Hepatic stellate cell (primary cell): ENCODE data around the gene BUD13.

Experiments
- DNase-seq: peaks from one replicate; pipeline ENCODE4 v3.0.0; 2011; ENCODE audit warnings: low spot score

Gene BUD13

GRCh38 chr11:116750070-116750718 is 22.6 kb downstream of the BUD13 start:
- DNase-seq, result no peak

- DNase-seq, result no peak
Measured at GRCh38 chr11:116742104-116742503, 30.7 kb downstream of the BUD13 start.

GRCh38 chr11:116740741-116741140 is 32.0 kb downstream of the BUD13 start:
- DNase-seq, result no peak

- DNase-seq, result no peak
Measured at GRCh38 chr11:116738975-116739374, 33.8 kb downstream of the BUD13 start.

- no peak for DNase-seq
Measured at GRCh38 chr11:116736763-116737162, 36.0 kb downstream of the BUD13 start.

- DNase-seq, result no peak
Measured at GRCh38 chr11:116733969-116734508, 38.7 kb downstream of the BUD13 start.

- DNase-seq, result no peak
Measured at GRCh38 chr11:116733043-116733755, 39.6 kb downstream of the BUD13 start.

- DNase-seq, result peak; percentile 87
Measured at GRCh38 chr11:116732271-116733042, 40.3 kb downstream of the BUD13 start.

GRCh38 chr11:116731821-116732220 is 41.0 kb downstream of the BUD13 start:
- no peak for DNase-seq

GRCh38 chr11:116731097-116731761 is 41.6 kb downstream of the BUD13 start:
- no peak for DNase-seq

GRCh38 chr11:116730601-116731000 is 42.2 kb downstream of the BUD13 start:
- no peak for DNase-seq

- DNase-seq, result no peak
Measured at GRCh38 chr11:116730241-116730561, 42.6 kb downstream of the BUD13 start.

- DNase-seq, result no peak
Measured at GRCh38 chr11:116729501-116730240, 43.1 kb downstream of the BUD13 start.

- DNase-seq, result no peak
Measured at GRCh38 chr11:116727990-116728389, 44.8 kb downstream of the BUD13 start.

GRCh38 chr11:116725434-116726221 is 47.2 kb downstream of the BUD13 start:
- DNase-seq, result peak; percentile 97

- no peak for DNase-seq
Measured at GRCh38 chr11:116724813-116725212, 48.0 kb downstream of the BUD13 start.

- DNase-seq, result no peak
Measured at GRCh38 chr11:116723511-116723910, 49.3 kb downstream of the BUD13 start.

GRCh38 chr11:116721988-116722387 is 50.8 kb downstream of the BUD13 start:
- DNase-seq, result no peak

GRCh38 chr11:116720895-116721294 is 51.9 kb downstream of the BUD13 start:
- no peak for DNase-seq

GRCh38 chr11:116718955-116719501 is 53.8 kb downstream of the BUD13 start:
- DNase-seq, result no peak
